C4-2B (cell line): Measurements from ENCODE around the gene TESK2.

Experiments
- H3K27ac ChIP-seq: fragments of 450-650 bp; 2 replicates; pipeline ENCODE4 v1.5.1; 2017
- CTCF ChIP-seq: fragments of 450-650 bp; conservative IDR thresholded peaks from 2 replicates; pipeline ENCODE4 v1.5.1; 2017; ENCODE audit warnings: mild to moderate bottlenecking
- ZFX ChIP-seq: fragments of 450-650 bp; IDR thresholded peaks from 2 replicates; pipeline ENCODE4 v1.6.1; 2017

The TESK2 gene

DNA sequence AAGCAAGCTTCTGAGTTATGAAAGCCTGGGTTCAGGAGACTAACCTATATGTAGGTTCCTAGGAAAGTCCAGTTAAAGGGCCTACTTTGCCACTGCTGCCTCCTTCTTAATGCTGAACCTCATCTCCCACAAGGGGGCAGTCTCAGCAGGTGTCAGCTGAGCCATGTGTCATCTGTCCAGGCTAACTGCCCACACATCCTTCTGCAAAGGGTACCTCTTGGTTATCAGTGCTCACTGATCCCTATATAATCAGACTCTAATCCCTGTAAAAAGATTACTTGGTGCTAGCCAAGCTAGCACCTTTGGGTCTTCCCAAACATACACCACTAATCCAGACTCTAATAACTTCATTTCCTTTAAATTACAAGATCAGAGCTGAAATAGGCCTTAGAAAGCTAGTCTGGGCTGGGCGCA lies 21.7 kb upstream of the TESK2 start:
- TF ChIP-seq CTCF (peak; percentile 86), ZFX (no peak)
- no peak overlapping the region for H3K27ac ChIP-seq

GRCh38 chr1:45510972-45511527 lies 20.1 kb upstream of the TESK2 start:
- no peak for TF ChIP-seq CTCF
- no peak for TF ChIP-seq ZFX
- no peak overlapping the region for H3K27ac ChIP-seq

DNA sequence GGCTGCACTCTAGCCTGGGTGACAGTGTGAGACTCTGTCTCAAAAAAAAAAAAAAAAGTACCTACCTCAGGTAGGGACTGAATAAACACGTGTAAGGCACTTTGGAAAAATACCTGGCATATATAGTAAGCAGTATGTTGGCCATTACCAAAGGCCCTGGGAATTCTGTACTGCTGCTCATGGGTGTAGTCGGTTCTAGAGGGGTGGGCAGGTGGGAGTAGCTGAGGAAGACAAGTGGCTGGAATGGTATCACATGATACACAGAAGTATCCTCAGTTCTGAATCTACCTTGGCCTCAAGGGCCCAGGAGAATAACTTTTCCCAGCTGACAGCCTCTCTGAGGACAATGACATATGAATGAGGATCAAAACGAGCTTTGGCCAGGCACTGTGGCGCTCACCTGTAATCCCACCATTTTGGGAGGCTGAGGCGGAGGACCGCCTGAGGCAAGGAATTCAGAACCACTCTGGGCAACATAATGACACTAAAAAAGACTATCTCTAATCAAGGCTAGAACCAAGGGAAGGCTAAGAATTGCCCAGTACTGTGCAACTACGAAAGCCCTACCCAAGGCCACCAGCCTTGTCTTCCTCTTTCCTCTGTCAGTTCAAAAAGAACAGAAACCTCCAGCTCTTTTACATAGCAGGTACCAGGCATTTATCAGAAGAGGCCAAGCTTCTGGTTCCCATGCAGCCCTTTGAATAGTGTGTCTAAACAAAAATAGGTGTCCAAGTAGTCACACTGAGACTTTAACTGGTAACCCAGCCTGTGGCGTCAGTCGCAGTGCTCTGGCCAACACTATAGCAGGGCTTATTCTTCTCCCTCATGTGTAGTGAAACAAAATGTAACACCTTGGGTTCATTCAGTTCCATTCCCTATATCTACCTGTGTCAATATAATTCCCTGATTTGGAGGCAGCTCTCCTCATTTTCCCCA lies 19.3 kb upstream of the TESK2 start:
- no peak overlapping the region; the same call in 1 of the 2 replicates for H3K27ac ChIP-seq
- TF ChIP-seq ZFX (no peak), CTCF (no peak)

DNA sequence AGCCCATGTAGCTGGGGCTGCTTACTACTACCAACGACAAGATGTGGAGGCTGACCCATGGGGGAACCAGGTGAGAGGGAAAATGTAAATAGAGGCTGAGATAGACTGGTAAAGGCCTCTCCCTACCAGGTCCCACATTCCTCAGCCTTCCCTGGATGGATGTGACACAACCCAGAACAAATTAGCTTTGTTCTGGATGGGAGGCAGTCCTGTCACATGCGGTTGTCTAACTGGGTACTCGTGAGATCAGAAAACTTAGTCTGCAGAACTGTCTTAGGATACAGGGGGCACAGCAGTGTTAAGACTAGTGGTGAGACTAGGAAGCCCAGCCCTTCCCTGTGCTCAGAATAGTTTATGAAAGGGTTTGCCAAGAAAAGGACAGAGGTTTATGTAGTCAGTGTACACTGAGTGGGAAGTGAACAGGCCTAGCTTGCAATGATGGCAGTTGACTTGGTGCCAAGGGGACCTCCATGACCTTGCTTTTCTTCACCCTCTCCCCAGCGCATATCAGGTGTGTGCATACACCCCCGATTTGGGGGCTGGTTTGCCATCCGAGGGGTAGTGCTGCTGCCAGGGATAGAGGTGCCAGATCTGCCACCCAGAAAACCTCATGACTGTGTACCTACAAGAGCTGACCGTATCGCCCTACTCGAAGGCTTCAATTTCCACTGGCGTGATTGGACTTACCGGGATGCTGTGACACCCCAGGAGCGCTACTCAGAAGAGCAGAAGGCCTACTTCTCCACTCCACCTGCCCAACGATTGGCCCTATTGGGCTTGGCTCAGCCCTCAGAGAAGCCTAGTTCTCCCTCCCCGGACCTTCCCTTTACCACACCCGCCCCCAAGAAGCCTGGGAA lies 17.6 kb upstream of the TESK2 start:
- TF ChIP-seq ZFX = no peak
- TF ChIP-seq CTCF = no peak; the same call in 1 of the 2 replicates
- peak overlapping the region; percentile 9; the same call in 1 of the 2 replicates for H3K27ac ChIP-seq

DNA sequence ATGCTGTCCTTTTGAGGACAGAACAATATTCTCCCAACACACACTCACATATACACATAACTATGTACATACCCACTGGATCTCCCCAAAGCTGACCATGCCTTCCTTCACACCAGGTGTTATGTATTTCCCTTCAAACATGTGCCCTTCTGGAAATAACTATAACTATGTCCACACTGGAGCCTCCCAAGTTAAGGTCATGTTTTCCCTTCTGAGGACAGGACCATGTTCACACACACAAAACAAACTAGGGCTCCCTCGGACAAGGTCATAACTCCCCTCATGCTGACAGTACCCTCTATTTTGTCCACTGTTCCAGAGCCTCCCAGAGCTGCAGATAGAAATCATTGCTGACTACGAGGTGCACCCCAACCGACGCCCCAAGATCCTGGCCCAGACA lies 16.9 kb upstream of the TESK2 start:
- H3K27ac ChIP-seq = peak overlapping the region; percentile 9; the same call in 1 of the 2 replicates
- TF ChIP-seq CTCF (no peak), ZFX (no peak)

DNA sequence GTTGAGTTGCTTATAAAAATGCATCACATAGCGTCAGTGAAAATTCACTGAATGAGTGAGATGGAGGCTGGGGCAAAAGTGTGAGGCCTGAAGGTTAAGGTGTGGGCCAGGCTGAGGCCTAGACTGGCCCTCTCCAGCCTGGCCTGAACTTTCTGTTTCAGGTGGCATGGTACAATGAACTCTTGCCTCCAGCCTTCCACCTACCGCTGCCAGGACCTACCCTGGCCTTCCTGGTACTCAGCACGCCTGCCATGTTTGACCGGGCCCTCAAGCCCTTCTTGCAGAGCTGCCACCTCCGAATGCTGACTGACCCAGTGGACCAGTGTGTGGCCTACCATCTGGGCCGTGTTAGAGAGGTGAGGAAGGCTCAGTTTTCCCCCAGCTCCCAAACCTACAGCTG lies 16.2 kb upstream of the TESK2 start:
- TF ChIP-seq ZFX (no peak), CTCF (no peak)
- H3K27ac ChIP-seq = peak overlapping the region; percentile 3; the same call in 1 of the 2 replicates
